ENCODE data around the gene PMEPA1.

The PMEPA1 gene

GRCh38 chr20:57683287-57683686 is 26.5 kb downstream of the PMEPA1 start:
- TF ChIP-seq POLR2AphosphoS5 (IDR thresholded peaks at IDR 0.05; ENCODE audit: low read depth, low read length): no peak

GRCh38 chr20:57682184-57683101 is 27.4 kb downstream of the PMEPA1 start:
- TF ChIP-seq TAF1 (IDR thresholded peaks at IDR 0.05; ENCODE audit: borderline replicate concordance, insufficient read depth, low read length) (no peak), POLR2AphosphoS5 (IDR thresholded peaks at IDR 0.05; ENCODE audit: low read depth, low read length) (no peak), REST (IDR thresholded peaks at IDR 0.05; ENCODE audit: insufficient read depth in 1 of 2, low read depth in 2 of 2, low read length in 2 of 2) (no peak), FOXP2 (optimal IDR thresholded peaks at IDR 0.05; ENCODE audit: borderline replicate concordance, extremely low read depth, extremely low read length, insufficient read depth) (no peak), SIN3A (IDR thresholded peaks at IDR 0.05; ENCODE audit: borderline replicate concordance, insufficient read depth, low read length) (no peak)

GRCh38 chr20:57680934-57681914 is 28.6 kb downstream of the PMEPA1 start:
- TF ChIP-seq SIN3A (IDR thresholded peaks at IDR 0.05; ENCODE audit: borderline replicate concordance, insufficient read depth, low read length): no peak
- no peak for TF ChIP-seq FOXP2 (optimal IDR thresholded peaks at IDR 0.05; ENCODE audit: borderline replicate concordance, extremely low read depth, extremely low read length, insufficient read depth)
- TF ChIP-seq TAF1 (IDR thresholded peaks at IDR 0.05; ENCODE audit: borderline replicate concordance, insufficient read depth, low read length): no peak
- TF ChIP-seq REST (IDR thresholded peaks at IDR 0.05; ENCODE audit: insufficient read depth in 1 of 2, low read depth in 2 of 2, low read length in 2 of 2): no peak
- TF ChIP-seq POLR2AphosphoS5 (IDR thresholded peaks at IDR 0.05; ENCODE audit: low read depth, low read length): no peak

- no peak for TF ChIP-seq FOXP2 (optimal IDR thresholded peaks at IDR 0.05; ENCODE audit: borderline replicate concordance, extremely low read depth, extremely low read length, insufficient read depth)
- no peak for TF ChIP-seq TAF1 (IDR thresholded peaks at IDR 0.05; ENCODE audit: borderline replicate concordance, insufficient read depth, low read length)
- no peak for TF ChIP-seq SIN3A (IDR thresholded peaks at IDR 0.05; ENCODE audit: borderline replicate concordance, insufficient read depth, low read length)
- no peak for TF ChIP-seq POLR2AphosphoS5 (IDR thresholded peaks at IDR 0.05; ENCODE audit: low read depth, low read length)
- TF ChIP-seq REST (IDR thresholded peaks at IDR 0.05; ENCODE audit: insufficient read depth in 1 of 2, low read depth in 2 of 2, low read length in 2 of 2): no peak
Measured at GRCh38 chr20:57680131-57680716, 29.6 kb downstream of the PMEPA1 start.

GRCh38 chr20:57679113-57679512 is 30.7 kb downstream of the PMEPA1 start:
- TF ChIP-seq SIN3A (IDR thresholded peaks at IDR 0.05; ENCODE audit: borderline replicate concordance, insufficient read depth, low read length): no peak
- TF ChIP-seq POLR2AphosphoS5 (IDR thresholded peaks at IDR 0.05; ENCODE audit: low read depth, low read length): no peak
- no peak for TF ChIP-seq TAF1 (IDR thresholded peaks at IDR 0.05; ENCODE audit: borderline replicate concordance, insufficient read depth, low read length)
- TF ChIP-seq FOXP2 (optimal IDR thresholded peaks at IDR 0.05; ENCODE audit: borderline replicate concordance, extremely low read depth, extremely low read length, insufficient read depth): no peak
- TF ChIP-seq REST (IDR thresholded peaks at IDR 0.05; ENCODE audit: insufficient read depth in 1 of 2, low read depth in 2 of 2, low read length in 2 of 2): no peak

Data from PFSK-1 (cell line).